PC-3 (cell line): ENCODE data around the gene UNC119B.

Experiments used
- EZH2 ChIP-seq: fragments of 300-600 bp; sonication (generic); IDR thresholded peaks from one replicate; pipeline ENCODE4 v1.6.1; 2017; ENCODE audit warnings: antibody characterized with exemption, mild to moderate bottlenecking, low read length; ENCODE audit not compliant: unreplicated experiment
- TF ChIP-seq, protein P1 (sequence below): fragments of 300-600 bp; sonication (generic); conservative IDR thresholded peaks from 2 replicates; pipeline ENCODE4 v1.5.1; 2017; ENCODE audit warnings: antibody characterized with exemption, low read depth, mild to moderate bottlenecking, low read length

DNA sequence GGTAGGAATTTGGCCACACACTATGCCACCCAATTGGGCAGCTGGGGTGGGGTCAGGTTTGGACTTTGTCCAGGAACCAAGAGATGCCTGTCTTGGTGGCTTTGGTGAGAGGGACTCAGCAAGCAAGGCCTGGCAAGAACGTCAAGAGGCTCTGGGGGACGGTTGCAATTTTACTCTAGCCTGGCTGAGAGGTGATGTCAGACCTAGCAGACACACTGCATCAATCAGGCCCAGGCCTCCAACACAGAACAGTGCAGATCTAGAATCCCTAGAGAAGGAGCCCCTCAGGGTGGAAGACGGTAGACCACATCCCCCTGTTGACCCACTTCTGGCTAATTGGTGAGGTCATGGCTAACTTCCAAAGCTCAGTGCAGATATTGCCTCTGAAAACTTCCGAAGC is 1.6 kb upstream of the UNC119B start:
- TF ChIP-seq EZH2: no peak
- TF ChIP-seq, protein P1, sequence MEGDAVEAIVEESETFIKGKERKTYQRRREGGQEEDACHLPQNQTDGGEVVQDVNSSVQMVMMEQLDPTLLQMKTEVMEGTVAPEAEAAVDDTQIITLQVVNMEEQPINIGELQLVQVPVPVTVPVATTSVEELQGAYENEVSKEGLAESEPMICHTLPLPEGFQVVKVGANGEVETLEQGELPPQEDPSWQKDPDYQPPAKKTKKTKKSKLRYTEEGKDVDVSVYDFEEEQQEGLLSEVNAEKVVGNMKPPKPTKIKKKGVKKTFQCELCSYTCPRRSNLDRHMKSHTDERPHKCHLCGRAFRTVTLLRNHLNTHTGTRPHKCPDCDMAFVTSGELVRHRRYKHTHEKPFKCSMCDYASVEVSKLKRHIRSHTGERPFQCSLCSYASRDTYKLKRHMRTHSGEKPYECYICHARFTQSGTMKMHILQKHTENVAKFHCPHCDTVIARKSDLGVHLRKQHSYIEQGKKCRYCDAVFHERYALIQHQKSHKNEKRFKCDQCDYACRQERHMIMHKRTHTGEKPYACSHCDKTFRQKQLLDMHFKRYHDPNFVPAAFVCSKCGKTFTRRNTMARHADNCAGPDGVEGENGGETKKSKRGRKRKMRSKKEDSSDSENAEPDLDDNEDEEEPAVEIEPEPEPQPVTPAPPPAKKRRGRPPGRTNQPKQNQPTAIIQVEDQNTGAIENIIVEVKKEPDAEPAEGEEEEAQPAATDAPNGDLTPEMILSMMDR: no peak
